Measurements from ENCODE around the gene DHRS4L2.

Gene DHRS4L2

DNA sequence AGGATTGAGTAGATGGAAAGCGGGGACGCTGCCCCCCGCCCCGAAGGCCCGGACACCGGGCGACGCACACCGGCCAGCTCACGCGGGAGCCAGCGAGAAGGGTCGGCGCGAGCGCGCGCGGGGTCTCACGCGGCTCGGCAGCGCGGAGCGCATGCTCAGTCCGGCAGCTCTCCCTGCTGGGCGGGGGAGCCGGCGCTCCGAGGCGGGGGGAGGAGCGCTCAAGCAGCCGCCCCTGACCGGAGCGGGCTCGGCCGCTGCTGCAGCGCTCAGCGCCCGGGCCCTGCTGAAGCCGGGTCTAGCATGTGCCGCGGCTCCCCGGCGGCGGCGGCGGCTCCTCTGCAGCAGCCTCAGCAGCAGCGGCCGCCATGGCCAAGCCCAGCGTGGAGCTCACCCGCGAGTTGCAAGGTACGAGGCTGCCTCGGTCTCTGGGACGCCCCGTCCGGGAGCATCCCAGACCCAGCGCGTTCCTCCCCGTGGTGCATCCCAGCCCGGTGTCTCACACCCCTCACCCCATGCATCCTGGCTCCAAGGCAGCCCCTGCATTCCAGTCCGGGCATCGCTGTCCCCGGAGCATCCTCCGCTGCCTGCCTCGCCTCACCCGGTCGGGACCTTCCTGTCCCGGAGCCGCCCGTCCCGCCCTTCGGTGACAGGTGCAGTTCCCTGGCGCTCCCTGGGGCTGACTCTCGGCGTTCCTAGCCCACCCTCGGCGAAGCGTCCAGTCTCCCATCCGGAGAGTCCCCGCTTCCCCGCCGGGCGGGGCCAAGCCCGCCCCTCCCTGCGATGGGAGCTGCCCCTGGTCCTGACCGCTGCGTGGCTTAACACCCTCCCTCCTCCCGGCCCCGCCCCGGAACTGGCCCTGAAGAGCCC, 63.3 kb downstream of the DHRS4L2 start, which contains the start of gene CARMIL3:
Gene CARMIL3, plus strand, starts transcription at position 221 of the 867 bp plus-strand sequence. Its CDS starts 145 bp downstream, at position 366.
- H3K36me3 ChIP-seq (ENCODE audit: insufficient read depth, low read length) = no peaks in the 10 kb centered on the region
- no peaks in the 10 kb centered on the region for H3K9me3 ChIP-seq (ENCODE audit: control insufficient read depth, insufficient read depth, low read length)
- peak within 1 kb of the TSS; percentile 72 for H3K9ac ChIP-seq (ENCODE audit: low read depth, low read length)
- no peaks in the 10 kb centered on the region for H3K4me1 ChIP-seq (ENCODE audit: insufficient read depth, low read length)

DNA sequence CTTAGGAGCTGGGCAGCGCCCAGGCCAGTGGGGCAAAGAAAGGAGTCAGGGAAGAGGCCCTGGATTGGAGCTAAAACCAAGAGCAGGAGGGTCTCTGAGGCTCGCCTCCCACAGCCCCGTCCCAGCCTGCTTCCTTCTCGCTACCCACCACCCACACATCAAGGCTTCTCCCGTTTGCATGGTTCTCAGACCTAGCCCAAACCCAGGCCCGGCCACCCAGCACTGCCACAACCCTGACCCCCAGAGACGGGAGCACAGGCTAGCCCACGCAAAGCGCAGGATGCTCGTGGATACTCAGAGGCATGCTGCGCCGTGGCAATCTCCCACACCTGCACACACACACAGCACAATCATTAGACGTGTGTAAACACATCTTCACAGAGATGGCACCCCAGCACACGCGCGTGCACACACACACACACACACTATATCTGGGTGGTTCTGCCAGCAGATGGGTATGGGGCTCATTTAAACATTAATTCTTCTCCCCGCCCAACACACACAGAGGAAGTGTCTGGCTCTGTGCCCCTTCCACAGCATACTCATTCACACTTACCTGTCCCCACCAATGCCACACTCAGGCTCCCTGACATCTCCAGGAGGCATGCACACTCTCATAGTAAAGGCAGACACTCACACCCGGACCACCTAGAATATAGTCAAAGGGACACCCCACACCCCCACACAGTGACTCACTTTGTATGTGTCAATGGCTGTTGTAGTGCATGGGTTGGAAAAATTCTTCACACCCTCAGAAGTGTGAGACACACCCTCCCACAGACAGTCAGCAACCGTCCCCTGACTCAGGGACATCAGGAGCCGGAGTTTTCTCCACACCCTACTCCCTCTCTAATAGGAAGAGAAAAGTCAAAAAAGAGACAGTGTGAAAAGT, 64.2 kb downstream of the DHRS4L2 start:
- Histone ChIP-seq H3K9ac (ENCODE audit: low read depth, low read length) (peak overlapping the region; percentile 72; the same call in 1 of the 2 replicates), H3K9me3 (ENCODE audit: control insufficient read depth, insufficient read depth, low read length) (no peaks in the 10 kb centered on the region), H3K36me3 (ENCODE audit: insufficient read depth, low read length) (no peaks in the 10 kb centered on the region), H3K4me1 (ENCODE audit: insufficient read depth, low read length) (no peaks in the 10 kb centered on the region)

DNA sequence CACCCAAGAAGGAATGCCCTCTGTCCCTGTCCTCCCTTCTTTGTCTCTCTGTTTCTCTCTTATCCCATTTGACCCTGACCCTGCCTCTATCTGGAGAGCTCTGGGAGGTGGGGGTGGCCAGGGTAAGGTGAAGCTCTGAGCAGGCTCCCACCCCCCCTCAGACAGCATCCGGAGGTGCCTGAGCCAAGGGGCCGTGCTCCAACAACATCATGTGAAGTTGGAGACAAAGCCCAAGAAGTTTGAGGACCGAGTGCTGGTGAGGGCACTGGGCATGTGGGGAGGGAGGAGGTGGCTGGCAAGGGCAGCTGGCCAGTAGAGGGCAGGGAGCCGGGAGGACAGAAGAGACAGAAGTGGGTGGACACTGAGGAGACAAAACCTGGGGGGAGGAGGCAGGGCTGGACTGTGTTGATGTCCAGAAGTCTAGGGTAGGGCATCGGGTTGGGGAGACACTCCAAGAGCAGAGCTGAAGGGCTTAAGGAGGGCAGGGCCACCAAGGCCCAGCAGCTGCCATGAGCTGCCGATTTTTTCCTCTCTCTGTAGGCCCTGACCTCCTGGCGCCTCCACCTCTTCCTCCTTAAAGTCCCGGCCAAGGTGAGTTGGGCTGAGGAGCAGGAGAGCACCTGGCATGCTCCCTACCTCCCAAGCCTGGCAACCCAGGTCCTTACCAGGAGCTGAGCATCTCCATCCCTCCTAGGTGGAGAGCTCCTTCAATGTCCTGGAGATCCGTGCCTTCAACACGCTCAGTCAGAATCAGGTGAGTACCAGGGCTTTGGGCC, 65.0 kb downstream of the DHRS4L2 start:
- Histone ChIP-seq H3K9ac (ENCODE audit: low read depth, low read length) (no peak overlapping the region), H3K36me3 (ENCODE audit: insufficient read depth, low read length) (no peaks in the 10 kb centered on the region), H3K4me1 (ENCODE audit: insufficient read depth, low read length) (0 out of 2 replicates have a peak, but pooled peaks cover 3% of the 10 kb centered on the region), H3K9me3 (ENCODE audit: control insufficient read depth, insufficient read depth, low read length) (no peaks in the 10 kb centered on the region)

- H3K9ac ChIP-seq (ENCODE audit: low read depth, low read length) = no peak overlapping the region
- H3K36me3 ChIP-seq (ENCODE audit: insufficient read depth, low read length) = no peaks in the 10 kb centered on the region
- no peaks in the 10 kb centered on the region for H3K9me3 ChIP-seq (ENCODE audit: control insufficient read depth, insufficient read depth, low read length)
- 0 out of 2 replicates have a peak, but pooled peaks cover 5% of the 10 kb centered on the region for H3K4me1 ChIP-seq (ENCODE audit: insufficient read depth, low read length)
Measured at GRCh38 chr14:24054324-24054641, 65.6 kb downstream of the DHRS4L2 start.

GRCh38 chr14:24054646-24055045, 65.9 kb downstream of the DHRS4L2 start:
- no peaks in the 10 kb centered on the region for H3K9me3 ChIP-seq (ENCODE audit: control insufficient read depth, insufficient read depth, low read length)
- H3K4me1 ChIP-seq (ENCODE audit: insufficient read depth, low read length) = 0 out of 2 replicates have a peak, but pooled peaks cover 5% of the 10 kb centered on the region
- no peaks in the 10 kb centered on the region for H3K36me3 ChIP-seq (ENCODE audit: insufficient read depth, low read length)
- H3K9ac ChIP-seq (ENCODE audit: low read depth, low read length) = no peak overlapping the region

Measured in ES-I3 (cell line).